ENCODE measurements around the gene RALGPS1.

Gene RALGPS1

DNA sequence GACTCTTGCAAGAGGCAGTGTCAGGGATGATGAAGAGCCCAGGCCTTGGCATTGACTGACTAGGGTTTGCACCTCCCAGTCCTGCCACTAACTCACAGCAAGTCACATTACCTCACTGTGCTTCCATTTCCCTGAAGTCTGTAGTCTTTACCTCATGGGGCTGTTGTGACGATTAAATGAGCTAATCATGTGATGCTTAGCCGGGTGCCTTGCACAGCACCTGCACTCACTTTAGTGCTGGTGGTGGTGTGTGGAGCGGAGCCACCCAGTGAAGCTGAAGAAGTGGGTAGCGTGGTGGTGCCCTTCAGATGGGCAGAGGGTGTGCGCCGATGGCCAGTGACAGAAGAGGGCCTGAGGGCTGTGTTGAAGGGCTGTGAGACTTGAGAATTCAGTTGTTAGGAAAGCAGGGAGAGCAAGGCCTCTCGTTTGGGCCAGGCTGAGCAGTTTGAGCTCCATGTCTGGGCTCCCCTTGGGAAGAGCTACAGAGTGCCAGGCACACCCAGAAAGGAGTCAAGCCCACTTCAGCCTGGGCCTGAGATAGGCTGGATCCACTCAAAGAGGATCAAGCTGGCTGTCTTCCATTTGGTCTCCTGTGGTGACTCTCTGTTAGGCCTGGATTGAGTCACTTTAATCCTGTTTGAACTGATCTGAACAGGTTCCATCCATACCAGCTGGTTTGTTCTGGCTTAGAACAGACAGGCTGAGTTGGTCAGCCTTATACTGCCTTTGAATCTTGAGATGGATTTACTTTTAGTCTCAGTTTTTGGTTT, 42.5 kb downstream of the RALGPS1 start:
- DNase-seq (ENCODE audit: low spot score), result peak; percentile 32

DNA sequence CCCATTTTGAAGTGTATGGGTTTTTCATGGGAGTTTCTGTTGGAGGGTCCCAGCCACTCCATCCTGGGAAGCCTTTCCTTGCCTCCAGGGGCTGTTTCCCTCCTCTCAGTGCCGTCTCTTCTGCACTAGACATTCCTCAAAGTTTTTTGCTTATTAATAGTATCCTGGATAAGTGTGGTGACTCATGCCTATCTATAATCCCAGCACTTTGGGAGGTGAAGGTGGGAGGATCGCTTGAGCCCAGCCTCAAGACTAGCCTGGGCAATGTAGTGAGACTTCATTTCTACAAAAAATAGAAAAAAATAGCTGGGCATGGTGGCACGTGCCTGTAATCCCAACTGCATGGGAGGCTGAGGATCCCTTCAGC, 43.1 kb downstream of the RALGPS1 start:
- peak; percentile 49 for DNase-seq (ENCODE audit: low spot score)

DNA sequence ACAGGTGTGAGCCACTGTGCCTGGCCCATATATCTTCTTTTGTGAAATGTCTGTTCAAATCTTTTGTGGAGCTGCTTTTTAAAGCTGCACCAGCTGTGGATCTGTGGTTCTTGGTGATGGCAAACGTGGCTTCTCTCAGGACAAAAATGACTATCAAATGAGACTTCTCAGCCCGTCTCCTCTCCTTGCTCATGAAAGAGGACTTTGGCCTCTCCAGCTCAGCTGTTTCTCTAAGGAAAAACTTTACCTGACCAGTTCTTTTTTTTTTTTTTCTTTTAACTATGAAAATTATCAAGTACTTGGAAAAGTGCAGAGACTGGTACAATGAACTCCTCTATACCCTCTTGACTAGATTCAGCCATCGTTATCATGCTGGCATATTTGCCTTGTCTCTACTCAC, 44.8 kb downstream of the RALGPS1 start:
- no peak for DNase-seq (ENCODE audit: low spot score)

DNA sequence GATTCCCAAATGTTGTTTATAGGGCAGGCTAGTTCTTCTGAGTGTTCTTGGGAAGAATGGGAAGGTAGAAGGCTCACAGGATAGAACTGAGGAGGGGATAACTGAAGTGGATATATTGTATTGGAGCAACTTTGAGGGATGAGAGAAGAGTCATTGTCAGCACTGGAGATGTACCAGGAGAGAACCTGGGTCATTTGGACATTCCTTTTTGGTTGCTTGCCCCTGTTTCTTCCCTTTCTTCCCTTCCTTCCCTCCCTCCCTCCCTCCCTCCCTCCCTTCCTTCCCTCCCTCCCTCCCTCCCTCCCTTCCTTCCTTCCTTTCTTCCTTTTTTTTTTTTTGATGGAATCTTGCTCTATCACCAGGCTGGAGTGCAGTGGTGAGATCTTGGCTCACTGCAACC, 45.3 kb downstream of the RALGPS1 start:
- DNase-seq (ENCODE audit: low spot score), result no peak

DNA sequence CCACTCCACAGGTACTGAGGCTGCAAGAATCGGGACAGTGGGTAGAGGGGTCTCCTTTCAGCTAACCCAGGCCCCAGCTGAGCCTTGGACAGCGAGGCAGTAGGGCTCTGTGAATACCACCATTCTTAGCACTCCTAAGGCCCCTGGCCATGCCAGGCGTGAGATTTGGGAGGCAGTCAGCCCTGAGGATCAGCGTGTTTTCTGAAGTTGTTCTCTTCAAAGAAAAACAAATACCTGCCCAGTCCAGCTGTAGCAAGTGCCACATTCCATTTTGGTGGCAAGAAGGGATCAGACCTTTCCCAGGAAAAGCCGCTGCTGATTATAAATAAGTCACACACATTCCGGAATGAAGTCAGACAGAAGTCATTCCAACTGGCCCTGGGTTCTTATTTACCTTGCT, 47.8 kb downstream of the RALGPS1 start:
- no peak for DNase-seq (ENCODE audit: low spot score)

DNA sequence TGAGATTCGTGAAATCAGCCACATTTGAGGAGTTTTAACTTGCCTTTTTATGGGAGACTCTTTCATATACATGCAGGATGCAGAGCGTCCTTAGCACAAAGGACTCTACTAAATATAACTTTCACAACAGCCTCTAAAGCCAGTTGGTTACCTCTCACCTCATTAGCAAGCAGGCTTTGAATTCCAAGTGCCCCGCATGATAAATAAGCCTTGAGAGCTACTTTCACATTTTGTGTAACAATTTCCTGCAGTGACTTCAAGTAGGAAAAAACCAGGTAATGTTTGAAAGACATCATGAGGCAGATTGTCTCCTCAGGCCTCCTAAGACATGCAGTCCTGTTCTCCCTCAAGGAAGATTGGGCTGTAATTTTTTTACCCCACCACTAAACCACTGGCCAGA, 50.5 kb downstream of the RALGPS1 start:
- DNase-seq (ENCODE audit: low spot score), result no peak

DNA sequence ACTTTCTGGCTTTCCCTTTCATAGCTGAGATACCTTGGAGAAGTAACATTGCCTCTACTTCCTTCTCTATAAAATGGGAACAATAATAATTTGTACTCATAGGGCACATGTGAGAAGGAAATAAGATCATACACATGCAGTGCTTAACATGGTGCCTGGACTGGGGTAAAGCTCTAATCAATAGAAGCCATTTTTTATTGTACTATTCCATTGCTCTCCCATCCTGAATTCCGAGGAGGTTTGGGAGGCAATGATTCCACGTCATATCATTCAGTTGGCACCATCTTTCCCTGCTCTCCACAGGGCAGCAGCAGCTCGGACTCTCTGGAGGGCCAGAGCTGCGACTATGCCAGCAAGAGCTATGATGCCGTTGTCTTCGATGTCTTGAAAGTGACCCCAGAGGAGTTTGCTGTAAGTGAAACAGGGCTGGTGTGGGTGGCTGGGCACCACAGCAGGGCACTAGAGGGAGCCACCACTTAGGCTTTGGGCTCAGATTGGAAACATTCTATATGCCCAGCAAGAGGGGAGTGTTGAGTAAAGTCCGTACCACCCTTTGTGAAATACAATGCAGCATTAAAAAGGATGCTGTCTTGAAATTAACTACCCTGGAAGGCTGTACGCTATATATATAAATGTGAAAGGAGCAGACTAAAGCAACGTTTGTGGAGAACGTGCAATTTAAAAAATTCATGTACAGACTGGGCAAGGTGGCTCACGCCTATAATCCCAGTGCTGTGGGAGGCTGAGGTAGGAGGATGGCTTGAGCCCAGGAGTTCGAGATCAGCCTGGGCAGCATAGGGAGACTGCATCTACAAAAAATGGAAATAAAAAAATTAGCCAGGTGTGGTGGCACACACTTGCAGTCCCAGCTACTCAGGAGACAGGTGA, 51.2 kb downstream of the RALGPS1 start:
- peak; percentile 62 for DNase-seq (ENCODE audit: low spot score)

DNA sequence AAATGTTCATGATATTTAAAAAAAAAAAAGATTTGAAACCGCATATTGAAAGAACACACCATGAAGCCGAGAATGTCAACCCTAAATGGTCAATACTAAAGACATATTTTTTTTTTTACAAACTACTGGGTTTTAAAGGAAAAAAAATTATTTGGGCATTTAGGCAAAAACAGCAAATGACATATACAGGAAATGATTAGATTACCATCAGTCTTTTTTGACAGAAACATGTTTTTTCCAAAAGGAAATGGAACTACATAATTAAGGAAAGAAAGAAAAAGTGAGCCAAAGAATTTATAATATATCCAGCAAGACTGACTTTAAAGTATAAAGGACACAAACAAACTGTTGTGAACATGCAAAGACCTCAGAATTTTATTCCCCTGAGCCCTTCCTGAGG, 56.7 kb downstream of the RALGPS1 start:
- no peak for DNase-seq (ENCODE audit: low spot score)

DNA sequence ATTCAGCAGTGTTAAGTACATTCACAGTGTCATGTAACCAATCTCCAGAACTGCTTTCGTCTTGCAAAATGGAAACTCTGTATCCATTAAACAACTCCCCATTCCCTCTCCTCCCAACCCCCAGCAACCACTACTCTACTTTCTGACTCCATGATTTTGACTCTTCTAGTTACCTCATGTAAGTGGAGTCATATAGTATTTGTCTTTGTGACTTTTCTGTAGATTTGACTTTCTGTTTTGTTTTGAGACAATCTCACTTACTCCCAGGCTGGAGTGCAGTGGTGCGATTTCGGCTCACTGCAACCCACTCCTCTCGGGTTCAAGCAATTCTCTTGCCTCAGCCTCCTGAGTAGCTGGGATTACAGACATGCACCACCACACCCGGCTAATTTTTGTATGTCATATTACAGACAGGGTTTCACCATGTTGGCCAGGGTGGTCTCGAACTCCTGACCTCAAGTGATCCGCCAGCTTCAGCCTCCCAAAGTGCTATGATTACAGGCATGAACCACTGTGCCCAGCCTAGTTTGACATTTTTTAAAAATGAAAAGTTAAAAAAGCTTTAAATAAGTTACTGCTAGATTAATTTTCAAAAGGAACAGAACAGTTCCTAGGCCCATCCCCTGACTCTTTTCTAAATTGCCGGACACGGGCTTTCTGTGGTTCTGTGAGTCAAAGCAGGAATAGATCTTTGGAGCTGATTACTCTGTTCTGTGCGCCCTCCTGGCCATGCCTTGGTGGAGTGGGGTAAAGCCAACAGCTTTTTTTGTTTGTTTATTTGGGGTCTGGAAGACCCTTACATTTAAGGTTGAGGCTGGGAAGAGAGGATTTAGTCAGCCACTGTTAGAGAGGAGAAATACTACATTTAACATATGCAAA, 59.3 kb downstream of the RALGPS1 start:
- no peak for DNase-seq (ENCODE audit: low spot score)

DNA sequence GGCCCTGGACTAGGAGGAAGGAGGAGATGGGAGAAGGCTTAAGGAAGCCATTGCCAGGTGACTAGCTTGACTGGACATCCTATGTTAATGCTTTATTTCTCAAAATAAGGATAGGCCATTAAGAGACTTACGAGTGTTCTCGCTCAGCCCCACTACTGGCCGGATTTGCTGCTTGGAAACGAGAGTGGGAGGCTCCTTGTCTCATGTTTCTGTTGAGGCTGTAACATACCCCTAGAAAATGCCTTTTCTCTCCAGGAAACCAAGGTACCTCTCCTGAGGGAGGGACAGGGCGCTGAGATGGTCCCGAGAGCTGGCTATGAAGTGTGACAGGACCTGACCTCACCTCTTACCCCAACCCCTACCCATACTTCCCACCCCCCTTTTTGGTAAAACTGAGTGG, 60.0 kb downstream of the RALGPS1 start:
- no peak for DNase-seq (ENCODE audit: low spot score)

DNA sequence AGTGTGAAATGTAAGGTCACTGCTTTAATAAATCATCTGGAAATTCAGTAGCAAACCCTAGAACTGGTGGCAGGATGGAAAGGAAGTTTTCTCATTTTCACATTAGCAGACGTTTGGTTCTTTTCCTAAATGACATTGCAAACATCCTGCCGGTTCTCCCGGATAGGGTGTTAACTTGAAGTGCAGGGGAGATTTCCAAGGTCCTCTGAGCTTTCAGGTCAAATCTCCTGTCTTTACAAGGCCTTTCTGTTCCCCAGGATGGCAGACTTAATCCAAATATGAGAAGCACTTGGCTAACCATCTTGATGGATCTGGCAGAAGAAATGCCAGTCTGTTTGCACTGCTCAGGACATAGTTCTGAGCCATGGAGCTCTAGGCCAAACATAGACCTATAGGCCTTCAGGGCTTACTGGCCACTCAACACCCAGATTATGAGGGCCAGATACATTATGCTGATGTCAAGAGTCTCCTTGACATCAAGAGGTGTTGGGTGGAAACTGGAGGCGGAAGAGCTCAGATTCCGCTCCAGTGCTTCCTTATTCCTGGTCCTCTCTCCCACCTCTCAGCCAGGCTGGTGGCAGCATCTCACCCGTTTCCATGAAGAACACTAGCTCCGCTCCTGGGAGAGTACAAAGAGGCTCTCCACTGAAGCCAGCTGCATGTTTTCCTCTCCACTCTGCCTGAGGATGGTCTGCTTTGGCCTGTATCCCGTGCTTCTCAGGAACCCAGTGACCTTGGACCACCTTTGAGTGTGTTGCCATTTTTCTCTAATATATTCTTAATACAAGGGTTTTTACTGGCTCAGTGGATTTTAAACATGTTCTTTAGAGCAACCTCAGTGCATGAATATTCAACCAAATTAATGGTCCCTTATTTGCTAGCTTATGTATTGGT, 61.0 kb downstream of the RALGPS1 start:
- no peak for DNase-seq (ENCODE audit: low spot score)

DNA sequence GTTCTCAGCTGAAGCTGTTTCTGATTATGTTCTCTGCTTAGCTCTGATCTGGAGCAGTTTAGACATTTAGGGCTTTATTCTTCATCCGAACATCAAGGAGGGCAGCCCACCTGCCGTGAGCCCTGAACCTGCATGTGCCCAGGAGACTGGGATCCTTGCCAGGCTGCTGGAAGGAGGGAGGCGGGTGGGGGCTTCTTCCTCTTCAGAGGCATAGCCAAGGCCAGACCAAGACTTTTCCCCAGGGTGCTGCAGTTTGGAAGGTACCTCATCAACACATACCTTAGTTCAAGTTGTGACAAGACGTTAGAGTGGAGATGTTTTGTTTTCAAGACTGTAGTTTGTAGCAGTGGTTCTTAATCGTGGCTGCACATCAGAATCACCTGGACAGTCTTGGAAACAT, 64.9 kb downstream of the RALGPS1 start:
- no peak for DNase-seq (ENCODE audit: low spot score)

DNA sequence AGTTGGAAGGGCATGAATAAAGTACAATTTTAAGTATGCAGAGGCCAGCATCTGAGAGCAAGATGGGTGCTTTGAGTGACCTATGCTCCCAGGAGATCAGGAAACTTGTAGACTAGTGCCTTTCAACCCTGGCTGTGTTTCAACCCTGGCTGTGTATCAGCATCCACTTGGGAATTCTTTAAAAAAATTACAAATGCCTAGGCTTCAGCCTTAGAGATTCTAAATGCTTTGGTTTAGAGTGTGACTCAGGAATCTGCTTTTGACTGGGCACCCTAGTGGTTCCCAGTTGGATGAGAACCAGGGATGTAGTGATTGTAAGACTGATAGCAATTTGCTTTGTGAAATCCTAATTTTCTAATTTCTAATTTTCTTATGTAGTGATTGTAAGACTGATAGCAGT, 65.6 kb downstream of the RALGPS1 start:
- no peak for DNase-seq (ENCODE audit: low spot score)

DNA sequence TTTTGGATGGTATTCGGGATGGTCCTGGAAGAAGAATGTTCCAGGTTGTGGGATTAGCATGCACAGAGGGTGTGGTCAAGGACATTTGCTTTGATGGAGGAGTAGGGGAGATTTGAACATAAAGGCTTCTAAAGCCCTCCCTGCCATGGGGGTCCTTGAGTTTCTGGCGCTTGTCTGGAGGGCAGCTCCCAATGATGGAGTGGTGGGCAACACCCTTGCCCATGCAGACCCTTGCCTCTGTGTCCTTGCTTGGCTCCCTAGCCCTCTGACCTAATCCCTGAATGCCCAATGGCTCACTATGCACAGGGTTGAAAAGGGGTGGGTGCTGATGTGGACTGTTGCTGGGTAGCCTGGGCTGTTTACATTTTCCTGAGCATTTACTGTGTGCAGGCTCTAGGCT, 66.6 kb downstream of the RALGPS1 start:
- no peak for DNase-seq (ENCODE audit: low spot score)

DNA sequence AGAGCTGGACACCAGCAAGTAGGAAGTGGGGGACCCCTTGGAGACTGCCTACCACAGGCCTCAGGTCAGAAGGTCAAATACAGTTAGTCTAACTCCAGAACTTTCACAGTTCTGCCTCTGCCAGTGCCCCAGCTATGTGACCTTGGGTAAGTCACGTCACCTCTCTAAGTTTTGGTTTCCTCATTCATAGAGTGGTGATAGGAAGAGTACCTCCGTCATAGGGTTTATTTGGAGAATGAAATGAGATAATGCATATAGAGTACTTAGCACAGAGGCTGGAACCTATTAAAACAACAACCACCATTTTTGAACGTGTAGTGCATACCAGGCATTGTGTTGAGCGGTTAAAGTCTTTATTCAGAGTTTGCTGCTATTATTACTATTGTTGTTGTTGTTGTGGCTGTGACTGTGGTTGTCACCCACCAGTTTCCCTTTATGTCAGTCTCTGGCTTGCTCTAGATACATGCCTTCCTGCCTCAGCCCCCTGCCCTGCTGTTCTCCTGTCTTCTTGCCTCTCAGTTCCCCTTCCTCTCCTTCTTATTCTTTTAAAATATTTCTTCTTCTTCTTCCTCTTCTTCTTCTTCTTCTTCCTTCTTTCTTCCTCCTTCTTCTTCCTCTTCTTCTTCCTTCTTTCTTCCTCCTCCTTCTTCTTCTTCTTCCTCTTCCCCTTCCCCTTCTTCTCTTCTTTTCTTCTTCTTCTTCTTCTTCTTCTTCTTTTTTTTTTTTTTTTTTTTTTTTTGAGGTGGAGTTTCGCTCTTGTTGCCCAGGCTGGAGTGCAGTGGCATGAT, 67.8 kb downstream of the RALGPS1 start:
- DNase-seq (ENCODE audit: low spot score), result no peak

DNA sequence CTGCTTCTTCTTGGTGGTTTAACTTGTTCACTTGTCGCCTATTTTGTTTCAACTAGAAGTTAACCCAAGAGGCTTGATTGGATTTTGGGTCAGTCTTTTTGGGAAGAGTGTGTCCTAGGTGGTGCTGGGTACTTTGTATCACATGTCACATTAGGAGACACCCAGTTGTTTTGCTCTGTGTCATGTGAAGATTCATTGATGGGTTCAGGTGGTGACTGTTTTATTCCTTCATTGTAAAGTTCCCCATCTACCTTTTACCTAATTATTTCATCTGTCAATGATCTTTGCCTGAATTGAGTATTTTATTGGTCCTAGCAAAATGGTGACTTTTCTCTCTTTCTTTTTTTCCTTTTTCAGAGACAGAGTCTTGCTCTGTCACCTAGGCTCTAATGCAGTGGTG, 69.2 kb downstream of the RALGPS1 start:
- no peak for DNase-seq (ENCODE audit: low spot score)

DNA sequence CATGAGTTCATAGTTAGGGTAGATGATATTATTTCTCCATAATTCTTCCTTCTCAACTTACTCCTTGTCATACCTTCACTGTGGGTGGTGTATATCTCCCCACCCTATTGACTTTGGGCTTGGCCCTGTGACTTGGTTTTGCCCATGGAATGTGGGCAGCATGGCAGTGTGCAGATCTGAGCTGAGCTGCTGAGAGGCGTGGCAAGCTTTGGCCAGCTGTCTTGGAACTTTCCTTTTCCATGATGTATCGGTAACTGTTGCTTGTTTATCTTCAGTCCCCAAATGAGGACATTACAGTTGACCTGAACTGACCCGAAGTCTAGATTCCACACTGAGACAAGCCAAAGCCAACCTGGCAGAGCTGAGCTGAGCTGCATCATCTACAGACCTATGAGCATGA, 70.4 kb downstream of the RALGPS1 start:
- DNase-seq (ENCODE audit: low spot score), result peak; percentile 70

DNA sequence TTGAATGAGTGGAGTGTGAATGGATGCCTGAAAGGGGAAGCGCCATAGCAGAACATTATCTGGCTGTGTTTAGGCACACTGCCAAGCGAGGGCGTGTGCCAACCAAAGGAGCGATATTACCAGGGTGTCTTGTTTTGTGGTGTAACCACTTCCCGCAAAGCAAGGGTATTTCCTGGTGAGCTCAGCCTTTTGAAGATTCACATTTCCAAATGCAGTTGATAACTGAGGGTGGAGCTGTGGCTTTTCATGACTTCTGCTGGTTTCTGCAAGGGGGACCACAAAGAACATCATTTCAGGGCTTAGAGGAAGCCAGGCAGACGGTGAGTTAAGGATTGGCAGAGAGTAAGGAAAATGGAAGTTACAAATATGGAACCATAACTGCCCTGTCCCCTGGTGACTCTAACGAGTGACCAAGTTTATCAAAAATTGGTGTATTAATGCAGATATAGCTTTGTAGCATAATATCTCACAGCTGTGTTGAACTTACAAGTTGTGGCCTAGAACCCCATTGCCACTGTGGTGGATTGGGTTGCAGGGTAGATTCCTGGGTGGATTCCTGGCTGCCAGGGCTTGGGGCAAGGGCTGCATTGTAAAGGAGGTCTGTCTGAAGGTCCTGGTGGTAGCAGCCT, 71.4 kb downstream of the RALGPS1 start:
- DNase-seq (ENCODE audit: low spot score), result peak; percentile 99

DNA sequence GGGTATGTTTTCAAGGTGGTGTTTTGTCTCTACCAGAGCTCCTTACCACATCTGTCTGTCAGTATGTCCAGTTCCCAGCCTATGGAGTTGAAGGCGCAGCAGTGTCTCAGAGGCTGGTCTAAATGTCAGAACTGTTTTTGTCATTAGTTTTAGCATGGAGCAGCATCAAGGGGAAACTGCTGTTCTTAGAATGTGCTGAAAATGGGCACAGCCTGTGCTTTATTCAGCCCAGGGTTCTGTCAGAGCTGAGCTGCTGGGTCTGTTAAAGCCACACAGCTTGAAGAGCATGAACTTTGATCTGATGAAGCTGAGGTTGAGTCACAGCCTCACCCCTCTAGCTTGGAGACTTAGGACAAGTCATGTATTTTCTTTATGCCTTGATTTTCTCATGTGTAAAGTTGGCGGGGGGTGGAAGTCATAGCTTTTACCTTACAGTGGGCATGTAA, 71.9 kb downstream of the RALGPS1 start:
- DNase-seq (ENCODE audit: low spot score), result peak; percentile 62

DNA sequence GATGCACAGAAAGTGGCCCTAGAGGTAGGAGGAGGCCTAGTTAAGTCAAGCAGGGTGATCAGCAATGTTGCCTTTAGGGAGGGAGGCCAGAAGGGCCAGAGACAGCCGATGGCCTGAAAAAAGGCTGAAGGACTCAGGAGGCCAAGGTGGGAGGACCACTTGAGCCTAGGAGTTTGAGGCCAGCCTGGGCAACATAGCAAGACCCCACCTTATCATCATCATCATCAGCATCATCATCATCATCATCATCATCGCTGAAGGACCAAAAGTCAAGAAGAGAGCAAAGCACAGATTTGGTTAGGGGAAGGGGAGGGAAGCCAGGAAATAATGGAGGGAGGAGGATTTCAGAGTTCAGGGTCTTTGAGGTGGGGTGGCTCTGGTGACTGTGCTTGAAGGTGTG, 74.3 kb downstream of the RALGPS1 start:
- DNase-seq (ENCODE audit: low spot score), result no peak

Data from SW480 (cell line).